Stimulated activated CD4-positive, alpha-beta T cell treated with anti-CD3 and anti-CD28 coated beads, Interleukin-1b, Interleukin-23, amount 100 ng/mL, for 48 hours (primary cell): ENCODE measurements around the gene TRIM52.
"Not testable (repeated sequence)": the region's sequence is repeated elsewhere in the genome, so short reads cannot be mapped to it uniquely, and the experiment has no call there.

Experiments used
- DNase-seq: peaks from one replicate; pipeline ENCODE4 v3.0.0-alpha.2; 2020

The TRIM52 gene

DNA sequence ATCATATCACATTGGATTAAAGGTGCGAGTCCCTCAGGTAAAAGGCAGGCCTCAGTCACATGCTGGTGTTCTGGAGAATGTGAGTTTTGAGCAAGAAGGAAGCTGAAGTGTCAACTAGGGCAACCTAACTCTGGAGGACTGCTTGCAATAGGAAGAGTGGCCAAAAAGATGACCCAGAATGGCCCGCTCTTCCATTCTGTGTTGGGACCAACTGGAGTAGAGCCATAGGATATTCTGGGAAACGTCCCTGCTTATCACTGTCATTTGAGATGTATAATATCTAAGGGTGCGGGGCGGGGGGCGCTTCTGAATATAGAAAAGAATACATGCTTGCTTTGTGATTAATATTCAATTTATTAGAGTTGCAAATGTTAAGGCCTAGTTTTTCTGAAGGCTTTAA is 48.9 kb downstream of the TRIM52 start:
- DNase-seq = no peak

GRCh38 chr5:181211208-181211607 is 49.7 kb downstream of the TRIM52 start:
- no peak for DNase-seq

GRCh38 chr5:181210698-181211097 is 50.2 kb downstream of the TRIM52 start:
- DNase-seq = not testable (repeated sequence)

DNA sequence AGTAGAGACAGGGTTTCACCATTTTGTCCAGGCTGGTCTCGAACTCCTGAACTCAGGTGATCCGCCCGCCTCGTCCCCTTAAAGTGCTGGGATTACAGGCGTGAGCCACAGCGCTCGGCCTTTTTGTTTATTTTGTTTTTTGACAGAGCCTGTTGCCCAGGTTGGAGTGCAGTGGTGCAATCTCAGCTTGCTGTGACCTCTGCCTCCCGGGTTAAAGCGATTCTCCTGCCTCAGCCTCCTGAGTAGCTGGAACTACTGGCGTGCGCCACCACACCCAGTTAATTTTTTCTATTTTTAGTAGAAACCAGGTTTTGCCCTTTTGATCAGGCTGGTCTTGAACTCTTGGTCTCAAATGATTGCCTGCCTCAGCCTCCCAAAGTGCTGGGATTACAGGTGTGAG is 50.8 kb downstream of the TRIM52 start:
- DNase-seq = not testable (repeated sequence)

- DNase-seq = not testable (repeated sequence)
These were observed 51.9 kb downstream of the TRIM52 start for GRCh38 chr5:181209006-181209405.

DNA sequence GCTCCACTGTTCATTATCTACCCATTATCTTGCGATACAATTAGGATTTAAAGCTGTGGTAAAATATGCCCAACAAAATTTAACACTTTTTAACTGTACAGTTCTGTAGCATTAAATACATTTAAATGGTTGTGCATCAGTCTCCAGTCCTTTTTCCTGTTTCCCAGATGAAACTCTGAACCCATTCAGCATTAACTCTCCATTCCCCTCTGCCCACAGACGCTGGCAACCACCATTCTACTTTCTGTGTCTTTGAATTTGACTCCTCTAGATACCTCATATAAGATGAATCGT is 53.0 kb downstream of the TRIM52 start:
- no peak for DNase-seq

DNA sequence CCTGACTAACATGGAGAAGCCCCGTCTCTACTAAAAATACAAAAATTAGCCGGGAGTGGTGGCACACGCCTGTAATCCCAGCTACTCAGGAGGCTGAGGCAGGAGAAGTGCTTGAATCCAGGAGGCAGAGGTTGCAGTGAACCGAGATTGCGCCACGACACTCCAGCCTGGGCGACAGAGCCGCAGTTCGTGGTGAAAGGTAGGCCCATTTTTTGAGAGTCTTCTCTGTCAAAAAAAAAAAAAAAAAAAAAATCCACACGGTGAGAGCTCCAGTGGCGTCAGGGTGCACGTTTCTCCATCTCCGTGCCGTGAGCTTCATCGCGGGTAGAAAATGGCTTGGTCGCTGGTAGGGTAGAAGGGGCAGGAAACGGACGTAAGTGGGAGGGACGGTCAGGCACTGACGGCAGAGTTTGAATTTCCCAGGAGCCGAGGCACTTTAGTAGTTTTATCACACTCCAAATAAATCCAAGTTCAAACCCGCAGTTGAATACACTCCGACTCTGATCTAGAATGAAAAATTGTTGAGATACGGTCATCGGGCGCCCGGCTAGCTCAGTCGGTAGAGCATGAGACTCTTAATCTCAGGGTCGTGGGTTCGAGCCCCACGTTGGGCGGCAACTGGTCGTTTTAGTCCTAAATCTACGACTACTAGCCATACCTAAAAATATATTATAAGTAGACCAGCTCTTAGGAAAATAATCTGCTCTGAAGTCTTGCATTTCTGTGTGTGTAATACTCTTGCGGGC is 53.6 kb downstream of the TRIM52 start:
- DNase-seq = peak; percentile 92

- no peak for DNase-seq
These were observed 54.9 kb downstream of the TRIM52 start for GRCh38 chr5:181205761-181206649.
